Measurements from ENCODE around the gene VAV2. TPM values are rescaled to one million over a fixed set of nuclear protein-coding genes. Genes with fewer than 3 reads are reported as not detected.

The VAV2 gene
- total RNA-seq, 1 experiment from 2014 or later: 24.7 TPM

GRCh38 chr9:133772581-133772980, 219.5 kb downstream of the VAV2 start:
- Histone ChIP-seq H3K27me3 (ENCODE audit: control insufficient read depth, insufficient read depth, low read length) (no peaks in the 10 kb centered on the region), H3K27ac (ENCODE audit: low read length) (no peak overlapping the region), H3K9me3 (ENCODE audit: control insufficient read depth, insufficient read depth, low read depth, low read length) (no peaks in the 10 kb centered on the region), H3K4me1 (ENCODE audit: control insufficient read depth, insufficient read depth, low read length) (no peaks in the 10 kb centered on the region), H3K36me3 (ENCODE audit: control insufficient read depth, insufficient read depth, low read length) (no peaks in the 10 kb centered on the region), H3K4me3 (ENCODE audit: low read depth in 2 of 2, low read length in 2 of 2) (no peak overlapping the region)
- BruUV-seq (replicated peaks): no TSS peak
- in situ Hi-C loops (cut with HindIII; ENCODE audit: low pct_unique_long_range_greater_than_20kb, low sequenced_read_pairs): no loop called here
- DNase-seq (ENCODE audit: low read depth, low spot score): no peak
- POLR2A ChIA-PET: no interaction called here
- no peak for ATAC-seq
- intact Hi-C loops (cut with micrococcal nuclease; ENCODE audit: unreplicated experiment): no loop called here
- CTCF ChIA-PET: no interaction called here
- no peak for TF ChIP-seq POLR2AphosphoS5 (IDR thresholded peaks at IDR 0.05; ENCODE audit: low read depth, low read length)
- TF ChIP-seq CTCF (IDR thresholded peaks at IDR 0.05): no peak
- no peak for TF ChIP-seq REST (IDR thresholded peaks at IDR 0.05; ENCODE audit: insufficient read depth in 1 of 2, low read depth in 2 of 2, low read length in 1 of 2)
- no peak for TF ChIP-seq SIN3A (IDR thresholded peaks at IDR 0.05; ENCODE audit: borderline replicate concordance, insufficient read depth, low read depth, low read length)
- TF ChIP-seq TCF7L2 (IDR thresholded peaks at IDR 0.05; ENCODE audit: low read depth, low read length): no peak

GRCh38 chr9:133771486-133772482, 220.3 kb downstream of the VAV2 start:
- POLR2A ChIA-PET: no interaction called here
- H3K4me1 ChIP-seq (ENCODE audit: control insufficient read depth, insufficient read depth, low read length): no peaks in the 10 kb centered on the region
- BruUV-seq (replicated peaks): no TSS peak
- in situ Hi-C loops (cut with HindIII; ENCODE audit: low pct_unique_long_range_greater_than_20kb, low sequenced_read_pairs) (no loop called here), intact Hi-C loops (cut with micrococcal nuclease; ENCODE audit: unreplicated experiment) (no loop called here)
- TF ChIP-seq REST (IDR thresholded peaks at IDR 0.05; ENCODE audit: insufficient read depth in 1 of 2, low read depth in 2 of 2, low read length in 1 of 2): no peak
- no peak for TF ChIP-seq POLR2AphosphoS5 (IDR thresholded peaks at IDR 0.05; ENCODE audit: low read depth, low read length)
- no peak for TF ChIP-seq CTCF (IDR thresholded peaks at IDR 0.05)
- no peak for TF ChIP-seq TCF7L2 (IDR thresholded peaks at IDR 0.05; ENCODE audit: low read depth, low read length)
- TF ChIP-seq SIN3A (IDR thresholded peaks at IDR 0.05; ENCODE audit: borderline replicate concordance, insufficient read depth, low read depth, low read length): no peak
- H3K9me3 ChIP-seq (ENCODE audit: control insufficient read depth, insufficient read depth, low read depth, low read length): no peaks in the 10 kb centered on the region
- no peaks in the 10 kb centered on the region for H3K36me3 ChIP-seq (ENCODE audit: control insufficient read depth, insufficient read depth, low read length)
- ATAC-seq (no peak), DNase-seq (ENCODE audit: low read depth, low spot score) (no peak)
- H3K4me3 ChIP-seq (ENCODE audit: low read depth in 2 of 2, low read length in 2 of 2): no peak overlapping the region
- H3K27ac ChIP-seq (ENCODE audit: low read length): no peak overlapping the region
- H3K27me3 ChIP-seq (ENCODE audit: control insufficient read depth, insufficient read depth, low read length): no peaks in the 10 kb centered on the region
- CTCF ChIA-PET: no interaction called here
